ENCODE measurements around the gene KLHDC8A.

KLHDC8A gene

DNA sequence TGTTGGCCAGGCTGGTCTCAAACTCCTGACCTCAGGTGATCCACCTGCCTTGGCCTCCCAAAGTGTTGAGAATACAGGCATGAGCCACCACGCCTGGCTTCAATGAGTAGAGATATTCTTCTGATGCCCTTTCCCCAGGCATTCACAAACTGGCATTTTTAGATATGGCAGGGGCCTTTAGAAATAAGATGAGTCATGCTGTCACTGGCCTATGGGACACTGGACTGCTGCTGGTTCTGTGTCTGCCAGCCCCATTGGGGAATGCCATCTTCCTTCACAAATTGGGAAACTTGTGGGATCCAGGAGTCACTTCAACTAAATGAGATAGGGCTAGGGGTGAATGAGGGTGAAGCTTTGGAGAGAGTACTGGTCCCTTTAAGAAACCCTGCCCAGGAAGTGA, 16.0 kb downstream of the KLHDC8A start:
- TF ChIP-seq GATA3 (IDR thresholded peaks at IDR 0.05; ENCODE audit: low read depth, low read length): no peak
- no peak for TF ChIP-seq GATA2 (IDR thresholded peaks at IDR 0.05; ENCODE audit: low read depth, low read length)

- TF ChIP-seq GATA3 (IDR thresholded peaks at IDR 0.05; ENCODE audit: low read depth, low read length): no peak
- TF ChIP-seq GATA2 (IDR thresholded peaks at IDR 0.05; ENCODE audit: low read depth, low read length): no peak
These were observed 17.0 kb downstream of the KLHDC8A start for GRCh38 chr1:205339717-205340116.

GRCh38 chr1:205339197-205339702, 17.5 kb downstream of the KLHDC8A start:
- TF ChIP-seq GATA2 (IDR thresholded peaks at IDR 0.05; ENCODE audit: low read depth, low read length): no peak
- no peak for TF ChIP-seq GATA3 (IDR thresholded peaks at IDR 0.05; ENCODE audit: low read depth, low read length)

DNA sequence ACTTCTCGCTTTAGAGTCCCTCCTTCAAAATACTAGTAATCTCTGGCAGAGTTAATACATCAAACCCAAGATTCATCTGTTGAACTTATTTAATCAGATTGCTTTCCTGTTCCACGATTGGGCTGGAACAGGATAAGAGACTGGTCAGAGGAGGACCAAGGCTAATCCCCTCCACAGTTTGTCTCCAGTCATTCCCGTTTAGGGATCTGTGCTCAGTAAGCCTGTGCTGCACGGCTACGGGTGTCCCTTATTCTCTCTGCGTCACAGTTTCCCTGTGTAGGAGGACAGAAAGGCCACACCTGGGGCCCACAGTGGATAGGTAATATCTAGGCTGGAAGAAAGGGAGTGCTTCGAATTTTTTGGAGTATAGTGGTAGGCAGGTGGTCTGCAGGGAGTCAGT, 18.7 kb downstream of the KLHDC8A start:
- TF ChIP-seq GATA2 (IDR thresholded peaks at IDR 0.05; ENCODE audit: low read depth, low read length): no peak
- TF ChIP-seq GATA3 (IDR thresholded peaks at IDR 0.05; ENCODE audit: low read depth, low read length): no peak

DNA sequence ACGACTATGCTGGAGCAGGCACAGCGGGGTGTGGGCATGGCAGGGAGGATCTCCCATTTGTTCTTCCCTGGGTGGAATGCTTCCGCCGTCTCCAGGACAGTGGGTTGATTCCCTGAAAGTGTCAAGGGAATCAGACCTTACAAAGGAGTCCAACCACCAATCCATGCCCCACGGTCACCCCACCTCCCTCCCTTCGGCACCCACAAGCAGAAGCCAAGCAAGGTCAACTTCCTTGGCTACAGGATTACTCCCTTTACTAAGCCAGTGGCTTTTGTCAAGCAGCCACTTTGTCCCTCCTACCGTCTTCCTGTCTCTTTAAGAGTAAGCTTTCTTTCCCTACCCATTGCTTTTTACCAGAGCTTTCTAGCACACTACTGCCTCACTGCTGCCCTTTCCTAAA, 19.2 kb downstream of the KLHDC8A start:
- TF ChIP-seq GATA2 (IDR thresholded peaks at IDR 0.05; ENCODE audit: low read depth, low read length) (no peak), GATA3 (IDR thresholded peaks at IDR 0.05; ENCODE audit: low read depth, low read length) (no peak)

DNA sequence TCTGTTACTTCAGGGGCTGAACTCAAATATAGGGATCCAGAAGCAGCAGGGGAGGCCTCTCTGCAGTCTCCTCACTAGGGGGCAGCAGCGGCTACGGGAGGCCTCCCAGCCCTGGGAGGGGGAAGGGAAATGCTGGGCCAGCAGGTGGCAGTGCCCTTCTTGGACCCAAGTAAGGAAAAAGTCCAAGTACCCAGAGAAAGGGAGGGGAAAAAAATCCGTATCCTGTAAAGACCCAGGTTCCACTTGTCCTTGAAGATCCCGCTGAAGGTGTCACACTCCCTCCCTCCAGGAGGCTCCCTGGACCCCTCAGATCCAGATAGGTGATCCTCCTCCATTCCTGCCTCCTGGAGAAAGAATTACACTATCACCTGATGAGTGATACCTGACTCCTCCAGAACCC, 21.0 kb downstream of the KLHDC8A start:
- no peak for TF ChIP-seq GATA2 (IDR thresholded peaks at IDR 0.05; ENCODE audit: low read depth, low read length)
- TF ChIP-seq GATA3 (IDR thresholded peaks at IDR 0.05; ENCODE audit: low read depth, low read length): no peak

- no peak for TF ChIP-seq GATA3 (IDR thresholded peaks at IDR 0.05; ENCODE audit: low read depth, low read length)
- TF ChIP-seq GATA2 (IDR thresholded peaks at IDR 0.05; ENCODE audit: low read depth, low read length): no peak
These were observed 24.5 kb downstream of the KLHDC8A start for GRCh38 chr1:205332015-205332791.

DNA sequence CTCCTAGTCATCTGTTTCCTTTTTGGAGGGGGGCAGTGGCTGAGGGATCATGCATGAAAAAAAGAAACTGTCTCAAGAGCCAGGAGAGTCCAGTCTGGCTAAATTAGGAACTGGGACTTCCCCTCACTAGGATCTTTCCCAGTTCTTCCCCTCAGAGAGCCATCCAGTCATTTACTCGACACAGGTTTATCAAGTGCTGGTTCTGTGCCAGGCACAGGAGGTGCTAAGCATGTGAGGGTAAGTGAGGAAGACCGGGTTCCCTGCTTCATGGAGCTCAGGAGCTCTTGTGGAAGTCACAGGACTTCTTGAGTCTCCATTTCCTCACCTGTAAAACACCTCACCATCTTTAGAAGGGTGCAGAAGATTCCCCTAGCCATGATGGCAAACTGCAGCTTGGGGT, 26.6 kb downstream of the KLHDC8A start:
- TF ChIP-seq GATA3 (IDR thresholded peaks at IDR 0.05; ENCODE audit: low read depth, low read length) (no peak), GATA2 (IDR thresholded peaks at IDR 0.05; ENCODE audit: low read depth, low read length) (no peak)

- TF ChIP-seq GATA2 (IDR thresholded peaks at IDR 0.05; ENCODE audit: low read depth, low read length): no peak
- no peak for TF ChIP-seq GATA3 (IDR thresholded peaks at IDR 0.05; ENCODE audit: low read depth, low read length)
These were observed 27.0 kb downstream of the KLHDC8A start for GRCh38 chr1:205329719-205330118.

GRCh38 chr1:205328476-205328875, 28.2 kb downstream of the KLHDC8A start:
- no peak for TF ChIP-seq GATA2 (IDR thresholded peaks at IDR 0.05; ENCODE audit: low read depth, low read length)
- TF ChIP-seq GATA3 (IDR thresholded peaks at IDR 0.05; ENCODE audit: low read depth, low read length): no peak

DNA sequence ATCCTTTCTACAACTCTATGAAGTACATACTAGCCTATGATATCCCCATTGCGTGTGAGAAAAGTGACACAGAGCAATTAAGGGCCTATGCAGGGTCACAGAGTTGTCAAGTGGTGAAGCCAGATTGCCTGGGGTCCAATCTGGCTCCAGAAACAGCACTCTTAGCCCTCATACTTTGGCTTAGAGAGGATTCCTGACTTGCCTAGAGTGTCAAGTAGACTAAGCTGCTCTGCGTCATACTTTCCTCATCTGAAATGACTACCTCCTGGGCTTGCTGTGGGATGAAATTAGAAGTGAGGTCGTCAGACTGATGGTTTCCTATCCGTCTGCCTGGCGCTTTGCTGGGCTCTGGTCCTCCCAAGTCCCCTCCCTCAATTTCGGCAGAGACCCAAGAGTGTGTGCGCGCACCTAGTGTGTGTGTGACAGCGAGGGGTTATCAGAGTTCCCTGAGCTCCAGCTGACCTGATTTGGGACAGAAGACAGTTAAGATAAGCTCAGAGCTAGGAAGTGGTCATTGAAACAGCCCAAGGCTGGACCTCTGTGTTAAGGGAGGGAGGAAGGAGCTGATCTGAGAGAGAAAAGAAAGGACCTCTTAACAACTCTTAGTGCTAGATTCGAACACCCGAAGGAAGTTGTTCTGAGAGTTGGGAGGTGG, 29.8 kb downstream of the KLHDC8A start:
- TF ChIP-seq GATA3 (IDR thresholded peaks at IDR 0.05; ENCODE audit: low read depth, low read length) (no peak), GATA2 (IDR thresholded peaks at IDR 0.05; ENCODE audit: low read depth, low read length) (no peak)

DNA sequence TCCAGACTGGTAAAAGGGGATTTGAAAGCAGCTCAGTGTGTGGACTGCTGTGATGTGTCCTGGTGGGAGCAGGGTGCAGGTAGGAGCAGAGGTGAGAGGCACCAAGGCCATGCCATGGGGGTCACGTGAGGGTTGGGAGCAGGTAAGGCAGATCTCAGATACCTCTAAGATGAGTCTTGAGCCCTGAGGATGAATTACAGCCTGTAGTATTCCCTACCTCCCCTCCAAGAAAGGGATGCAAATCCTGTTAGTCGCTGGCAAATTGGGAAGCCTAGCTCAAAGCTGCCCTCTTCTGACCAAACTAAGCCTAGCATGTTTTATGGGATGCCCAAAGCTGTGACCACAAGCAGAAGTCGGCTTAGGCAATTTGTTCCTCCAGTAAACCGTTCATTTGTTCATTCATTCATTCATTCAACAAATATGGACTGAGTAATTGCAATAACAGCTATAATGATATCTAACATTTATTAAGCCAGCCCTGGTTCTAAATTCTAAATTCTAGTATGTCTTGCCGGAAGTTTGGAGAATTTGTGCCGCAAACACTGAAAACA, 31.3 kb downstream of the KLHDC8A start:
- TF ChIP-seq GATA3 (IDR thresholded peaks at IDR 0.05; ENCODE audit: low read depth, low read length): no peak
- no peak for TF ChIP-seq GATA2 (IDR thresholded peaks at IDR 0.05; ENCODE audit: low read depth, low read length)

DNA sequence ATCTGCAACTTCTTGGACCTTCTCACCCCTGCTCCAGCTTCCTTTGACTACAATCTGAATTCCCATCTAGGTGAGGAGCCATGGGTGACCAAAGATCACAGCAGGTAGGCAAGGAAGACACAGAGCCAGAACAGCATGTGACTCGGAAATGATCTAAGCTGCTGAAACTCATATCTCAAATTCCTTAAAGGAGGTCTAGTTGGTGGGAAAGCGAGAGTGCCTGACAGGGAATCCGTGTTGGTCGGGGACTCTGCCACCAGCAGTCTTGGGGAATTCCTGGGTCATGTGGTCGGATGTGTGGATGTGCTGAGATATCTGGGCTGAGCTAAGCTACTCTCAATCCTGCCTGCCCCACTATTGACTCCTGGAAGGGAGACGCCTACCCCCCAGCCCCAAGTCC, 31.9 kb downstream of the KLHDC8A start:
- TF ChIP-seq GATA3 (IDR thresholded peaks at IDR 0.05; ENCODE audit: low read depth, low read length) (no peak), GATA2 (IDR thresholded peaks at IDR 0.05; ENCODE audit: low read depth, low read length) (no peak)

- no peak for TF ChIP-seq GATA2 (IDR thresholded peaks at IDR 0.05; ENCODE audit: low read depth, low read length)
- TF ChIP-seq GATA3 (IDR thresholded peaks at IDR 0.05; ENCODE audit: low read depth, low read length): no peak
These were observed 32.9 kb downstream of the KLHDC8A start for GRCh38 chr1:205323794-205324193.

DNA sequence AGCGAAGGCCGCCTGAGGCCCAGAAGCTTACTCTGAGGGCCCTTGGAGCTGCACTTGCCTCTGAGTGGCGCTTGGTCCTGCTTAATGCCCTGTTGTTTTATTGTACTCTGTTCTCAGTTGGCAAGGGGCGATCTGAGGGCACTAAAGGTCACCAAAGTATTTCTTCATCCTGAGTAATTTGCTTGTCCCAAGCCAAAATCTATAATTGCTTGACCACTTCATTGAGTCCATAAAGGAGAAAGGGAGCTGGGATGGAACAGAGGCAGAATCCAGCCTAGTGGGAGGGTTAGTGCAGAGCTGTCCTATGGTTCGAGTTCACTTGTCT, 34.8 kb downstream of the KLHDC8A start:
- TF ChIP-seq GATA3 (IDR thresholded peaks at IDR 0.05; ENCODE audit: low read depth, low read length): no peak
- no peak for TF ChIP-seq GATA2 (IDR thresholded peaks at IDR 0.05; ENCODE audit: low read depth, low read length)
